SKM-1 treated with dmso at 0.1 percent for 144 hours (cell line): Measurements from ENCODE around the gene FAAH.

ENCODE experiments used
- DNase-seq: peaks from one replicate; lab custom pipeline; 2025; ENCODE audit not compliant: unreplicated experiment; lab: John Stamatoyannopoulos, UW

FAAH gene

DNA sequence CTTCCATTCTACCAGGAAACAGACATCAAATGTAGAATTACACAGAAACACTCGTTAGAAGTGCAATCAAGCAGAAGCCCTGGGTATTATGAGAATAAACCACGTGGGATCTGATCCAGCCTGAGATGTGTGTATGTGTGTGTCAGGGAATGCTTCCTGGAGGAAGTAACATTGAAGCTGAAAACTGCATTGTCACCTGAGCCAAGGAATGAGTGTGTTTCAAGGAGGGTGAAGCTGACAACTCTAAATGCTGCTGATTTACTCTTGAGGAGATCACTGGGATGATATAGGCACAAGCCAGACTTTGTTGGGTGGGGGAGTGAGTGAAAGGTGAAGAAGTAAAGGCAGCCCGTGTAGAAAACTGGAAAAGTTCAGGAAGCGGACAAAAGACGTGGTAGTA lies 27.6 kb downstream of the FAAH start:
- no peak for DNase-seq

- no peak for DNase-seq
Measured at GRCh38 chr1:46422261-46422871, 28.2 kb downstream of the FAAH start.

GRCh38 chr1:46423574-46424240 lies 29.6 kb downstream of the FAAH start:
- no peak for DNase-seq

DNA sequence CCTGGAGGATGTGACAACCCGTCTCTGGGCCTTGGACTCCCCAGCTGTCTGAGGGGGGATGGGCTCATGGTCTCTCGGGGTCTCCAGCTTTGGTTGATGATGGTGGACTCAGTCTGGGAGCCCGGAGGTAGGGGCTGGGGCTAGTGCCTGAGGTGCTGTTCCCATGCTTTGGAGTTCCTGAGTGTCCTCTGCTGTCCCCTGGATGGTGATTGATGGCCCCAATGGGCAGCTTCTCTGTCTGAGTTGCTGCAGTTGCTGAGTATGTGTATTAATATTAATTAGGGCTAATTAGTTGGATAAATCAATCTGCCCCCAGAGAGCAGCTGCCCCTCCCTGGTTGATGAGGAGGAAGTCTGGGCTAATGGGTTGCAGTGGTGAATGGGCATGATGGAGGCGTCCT lies 30.6 kb downstream of the FAAH start:
- DNase-seq, result no peak

DNA sequence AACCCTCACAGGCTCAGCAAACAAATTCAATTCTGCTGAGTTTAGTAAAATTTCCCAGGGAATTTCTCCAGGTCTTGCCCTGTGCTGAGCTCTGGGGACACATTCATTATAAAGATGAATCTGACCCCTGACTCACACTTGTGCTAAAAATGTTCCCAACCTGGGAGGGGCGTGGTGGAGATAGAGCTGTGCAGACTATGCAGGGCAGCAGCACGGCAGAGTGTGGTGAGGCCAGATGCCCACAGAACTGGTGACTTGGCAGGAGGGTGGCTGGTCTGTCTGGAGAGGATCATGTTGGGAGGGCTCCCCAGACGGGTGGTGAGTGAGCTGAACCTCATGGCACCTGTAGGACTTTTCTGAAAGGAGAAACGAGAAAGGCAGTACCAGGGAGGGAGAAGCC lies 31.6 kb downstream of the FAAH start:
- no peak for DNase-seq

DNA sequence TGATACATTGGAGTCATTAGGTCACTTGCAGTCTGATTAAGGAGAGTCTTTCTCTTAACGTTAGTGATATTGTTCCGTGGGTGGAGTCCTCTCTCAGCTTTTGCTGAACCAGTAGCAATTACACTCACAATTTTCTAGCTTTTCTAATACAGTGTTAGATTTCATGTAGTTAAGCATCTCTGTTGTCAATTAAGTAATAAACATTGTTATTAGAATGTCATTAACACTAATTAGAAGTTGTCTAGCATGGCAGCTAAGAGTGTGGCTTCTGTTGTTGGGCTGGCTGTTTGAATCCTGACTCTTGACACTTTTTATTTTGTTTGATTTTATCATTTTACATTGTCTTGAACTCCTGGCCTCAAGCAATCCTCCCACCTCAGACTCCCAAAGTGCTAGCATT lies 33.4 kb downstream of the FAAH start:
- no peak for DNase-seq

GRCh38 chr1:46429436-46429835 lies 35.3 kb downstream of the FAAH start:
- no peak for DNase-seq

- no peak for DNase-seq
Measured at GRCh38 chr1:46431695-46432094, 37.6 kb downstream of the FAAH start.

GRCh38 chr1:46432781-46433327 lies 38.7 kb downstream of the FAAH start:
- DNase-seq, result no peak

DNA sequence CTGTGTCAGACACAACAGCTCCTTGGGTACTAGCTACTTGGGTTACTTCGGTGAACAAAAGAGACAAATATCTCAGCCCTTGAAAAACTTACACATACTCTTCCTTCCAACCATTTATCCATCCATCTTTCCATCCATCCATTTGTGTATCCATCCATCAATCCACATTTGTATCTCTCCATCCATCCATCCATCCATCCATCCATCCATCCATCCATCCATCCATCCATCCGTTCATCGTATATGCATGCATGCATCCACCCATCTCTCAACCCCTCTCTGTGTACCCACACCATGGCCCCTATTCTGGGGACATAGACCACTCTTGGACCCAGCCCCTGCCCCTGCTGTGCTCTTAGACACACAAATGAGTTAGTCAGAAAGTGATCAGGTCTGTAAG lies 40.2 kb downstream of the FAAH start:
- no peak for DNase-seq

DNA sequence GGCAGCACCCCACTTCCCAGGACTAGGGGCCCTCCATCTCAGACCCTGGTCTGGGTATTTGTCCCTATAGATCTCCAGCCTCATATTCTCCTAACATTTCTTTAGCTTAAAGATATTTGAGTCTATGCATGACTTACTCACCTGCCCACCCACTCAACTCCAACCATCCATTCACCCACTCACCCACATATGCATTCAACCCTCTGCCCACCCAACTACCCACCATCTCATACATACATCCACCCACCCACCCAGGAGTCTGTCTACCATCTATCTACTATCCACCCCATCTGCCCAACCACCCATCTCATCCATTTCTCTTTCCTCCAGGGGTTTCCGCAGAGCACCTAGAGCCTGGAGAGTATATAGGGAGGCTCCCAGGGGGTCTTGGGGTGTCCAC lies 42.7 kb downstream of the FAAH start:
- no peak for DNase-seq

GRCh38 chr1:46437723-46438122 lies 43.6 kb downstream of the FAAH start:
- DNase-seq, result peak; percentile 74

DNA sequence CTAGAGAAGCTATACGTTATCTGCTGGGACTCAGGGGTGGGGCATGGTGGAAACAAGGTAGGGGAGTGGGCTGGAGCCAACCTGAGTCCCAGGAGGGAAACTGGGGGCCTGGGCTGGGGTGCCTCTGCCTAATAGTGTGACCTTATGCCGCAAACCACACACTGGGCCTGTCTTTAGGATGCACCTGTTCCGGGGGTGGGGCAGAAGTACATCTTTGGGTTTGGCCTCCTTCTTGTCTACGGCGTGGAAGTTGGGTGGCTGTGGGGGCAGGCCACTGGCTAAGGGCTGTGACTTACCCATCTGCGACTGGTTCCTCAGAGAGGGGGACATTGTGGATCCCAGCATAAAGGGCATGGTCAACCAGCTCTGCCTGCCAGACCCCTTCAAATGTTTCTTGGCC lies 44.2 kb downstream of the FAAH start:
- DNase-seq, result no peak

DNA sequence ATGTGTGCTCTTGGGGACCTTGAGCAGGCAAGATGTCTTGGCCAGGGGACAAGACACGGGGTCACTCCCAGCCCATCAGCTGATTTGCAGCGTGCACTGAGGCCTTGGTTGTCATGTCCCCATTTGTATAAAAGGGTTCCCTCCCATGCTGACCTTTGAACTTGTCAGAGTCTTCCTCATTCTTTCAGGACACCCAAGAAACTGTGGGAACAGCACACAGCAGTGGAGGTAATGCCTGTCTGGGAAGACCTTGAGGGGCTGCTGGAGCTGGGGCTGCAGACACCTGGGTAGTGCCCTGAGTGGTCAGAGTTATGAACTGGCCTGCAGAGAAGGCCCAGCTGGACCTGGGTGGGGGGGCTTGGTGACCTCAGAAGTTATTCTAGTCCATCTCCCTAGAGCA lies 46.4 kb downstream of the FAAH start:
- no peak for DNase-seq

GRCh38 chr1:46442317-46443161 lies 48.4 kb downstream of the FAAH start:
- peak; percentile 94 for DNase-seq

DNA sequence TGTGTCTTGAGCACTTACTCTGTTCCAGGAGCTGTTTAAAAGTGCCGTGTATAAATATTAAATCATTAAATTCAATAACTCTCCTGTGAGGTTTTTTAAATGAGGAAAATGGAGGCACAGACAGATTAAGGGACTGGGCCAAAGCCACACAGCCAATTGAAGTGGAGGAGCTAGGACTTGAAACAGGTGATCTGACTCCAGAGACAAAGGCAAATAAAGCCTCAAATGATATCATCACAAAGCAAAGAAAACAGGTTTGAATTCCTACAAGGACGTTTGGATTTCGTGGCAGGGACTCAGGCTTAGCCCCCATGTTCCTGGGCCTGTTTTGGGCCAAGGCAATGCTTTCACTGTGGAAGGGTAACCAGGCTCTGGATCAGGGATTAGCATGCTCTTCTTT lies 50.3 kb downstream of the FAAH start:
- DNase-seq, result no peak

DNA sequence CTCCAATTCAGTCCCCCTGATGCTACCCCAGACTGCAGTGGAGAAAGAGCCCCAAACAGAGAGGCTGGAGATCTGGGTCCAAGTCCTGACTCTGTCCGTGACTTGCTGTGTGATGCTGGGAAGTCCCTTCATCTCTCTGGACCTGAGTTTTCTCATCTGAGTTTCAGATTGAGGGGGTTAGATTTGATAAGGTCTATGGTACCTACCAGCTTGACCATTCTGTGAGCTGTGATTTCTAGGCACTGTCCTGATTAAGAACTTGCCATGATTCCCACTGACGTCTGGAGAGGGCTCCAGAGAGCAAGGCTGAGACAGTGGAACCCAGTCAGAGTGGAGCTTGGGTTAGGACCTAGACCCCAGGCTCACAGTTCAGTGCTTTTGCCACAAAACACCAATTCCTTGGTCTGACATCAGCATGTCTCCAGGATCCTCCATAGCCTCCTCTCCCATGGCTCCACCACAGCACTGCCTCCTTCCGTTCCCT lies 51.7 kb downstream of the FAAH start:
- no peak for DNase-seq

DNA sequence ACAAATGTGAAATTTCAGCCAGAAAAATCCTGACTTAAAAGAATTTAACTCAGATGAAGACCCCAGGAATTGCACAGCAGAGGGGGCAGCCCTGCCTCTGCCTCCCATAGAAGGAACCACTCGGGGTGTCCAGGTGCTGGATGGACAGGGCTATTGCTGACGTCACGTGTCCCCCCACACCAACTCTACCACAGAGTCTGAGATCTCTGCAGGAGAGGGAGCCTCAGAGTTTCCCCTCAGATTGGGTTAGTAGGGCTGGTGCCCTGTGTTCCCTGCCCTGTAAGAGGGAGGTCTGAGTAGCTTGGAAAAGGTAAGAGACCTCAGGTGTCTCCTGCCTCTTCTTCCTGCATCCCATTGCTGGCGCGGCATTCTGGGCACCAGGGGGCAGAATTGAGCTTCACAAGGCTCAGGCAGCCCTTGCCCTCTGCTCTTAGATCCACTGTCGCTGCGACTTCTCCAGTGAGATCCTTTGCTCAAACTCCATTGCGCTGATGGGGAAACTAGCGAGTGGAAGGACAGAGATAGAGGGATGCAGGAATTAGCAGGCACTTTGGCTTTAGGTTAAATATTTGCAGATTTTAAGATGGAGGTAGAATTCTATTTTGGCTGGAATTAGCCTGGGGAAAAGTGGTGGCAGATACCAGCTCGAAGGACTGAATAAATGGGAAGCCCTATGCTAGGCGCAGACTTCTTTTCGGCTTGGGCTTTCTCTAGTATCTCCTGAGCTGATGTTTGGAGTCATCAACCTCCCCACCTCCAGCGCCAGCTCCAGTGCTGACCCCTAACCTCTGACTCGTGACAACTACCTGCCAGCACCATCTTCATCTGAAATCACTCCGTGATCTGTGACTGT lies 52.8 kb downstream of the FAAH start:
- DNase-seq, result peak; percentile 41

GRCh38 chr1:46447499-46448108 lies 53.5 kb downstream of the FAAH start:
- no peak for DNase-seq

DNA sequence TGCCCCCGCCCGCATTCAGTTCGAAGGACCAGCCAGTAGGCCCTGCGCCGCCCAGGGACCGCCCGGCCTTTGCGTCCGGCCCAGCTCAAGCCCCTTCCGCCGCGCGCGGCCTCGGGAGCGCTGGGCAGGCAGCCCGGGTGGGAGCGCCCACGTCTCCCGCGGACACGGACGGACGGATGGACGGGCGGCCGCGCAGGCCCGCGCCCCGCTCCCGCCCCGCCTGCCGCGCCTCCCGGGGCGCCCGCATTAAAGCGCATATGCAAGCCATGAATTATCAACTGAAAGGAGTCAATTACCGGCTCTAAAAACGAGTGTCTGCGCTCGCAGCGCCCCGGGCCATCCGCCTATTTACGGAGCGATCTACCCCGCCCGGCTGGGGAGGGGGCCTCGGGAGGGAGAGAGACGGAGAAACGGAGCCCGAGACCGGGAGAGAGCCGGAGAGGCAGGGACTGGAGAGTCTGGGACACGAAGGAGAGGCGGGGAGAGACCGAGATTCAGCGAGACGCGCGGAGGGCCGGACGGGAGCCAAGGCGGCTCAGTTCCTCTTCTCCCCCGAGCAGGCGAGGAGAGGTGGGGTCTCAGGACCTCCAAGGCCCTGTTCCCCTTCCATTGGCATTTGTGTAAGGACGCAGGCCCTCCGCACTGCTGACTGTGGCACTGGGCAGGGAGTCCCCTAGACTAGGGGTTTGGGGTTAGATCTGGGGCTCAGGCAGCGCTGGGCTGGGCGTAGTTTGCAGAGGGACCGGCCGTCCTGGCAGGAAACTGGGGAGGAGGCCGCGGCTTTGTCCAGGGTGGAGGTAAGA lies 54.2 kb downstream of the FAAH start:
- DNase-seq, result no peak
